GM18873 (cell line): Measurements from ENCODE around the gene NPC1L1.

Experiments used
- ATAC-seq: cut with Tn5 transposase; IDR thresholded peaks from one replicate; pipeline ENCODE4 v1.9.1; 2021; ENCODE audit warnings: mild to moderate bottlenecking, moderate library complexity, moderate number of reproducible peaks; ENCODE audit not compliant: unreplicated experiment, low FRiP score

NPC1L1 gene

GRCh38 chr7:44537442-44537841 lies 3.7 kb downstream of the NPC1L1 start:
- ATAC-seq: no peak

DNA sequence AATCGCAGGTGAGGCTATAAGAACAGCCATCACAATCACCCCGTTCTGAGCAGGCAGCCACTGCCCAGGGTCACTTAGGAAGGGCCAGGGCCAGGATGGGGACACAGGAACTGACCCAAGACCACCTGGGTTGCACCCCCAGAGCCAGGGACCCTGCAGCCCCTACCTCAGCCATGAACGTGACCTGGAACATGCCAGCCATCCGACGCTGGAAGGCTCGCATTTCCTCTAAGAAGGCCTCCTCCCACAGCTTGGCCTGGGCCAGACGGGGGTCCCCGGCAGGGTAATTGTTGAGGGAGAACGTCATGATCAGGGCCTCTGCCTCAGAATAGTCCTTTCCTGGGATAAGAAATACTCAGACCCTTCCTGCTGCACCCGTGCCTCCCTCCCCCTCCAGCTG lies 5.0 kb downstream of the NPC1L1 start:
- no peak for ATAC-seq

DNA sequence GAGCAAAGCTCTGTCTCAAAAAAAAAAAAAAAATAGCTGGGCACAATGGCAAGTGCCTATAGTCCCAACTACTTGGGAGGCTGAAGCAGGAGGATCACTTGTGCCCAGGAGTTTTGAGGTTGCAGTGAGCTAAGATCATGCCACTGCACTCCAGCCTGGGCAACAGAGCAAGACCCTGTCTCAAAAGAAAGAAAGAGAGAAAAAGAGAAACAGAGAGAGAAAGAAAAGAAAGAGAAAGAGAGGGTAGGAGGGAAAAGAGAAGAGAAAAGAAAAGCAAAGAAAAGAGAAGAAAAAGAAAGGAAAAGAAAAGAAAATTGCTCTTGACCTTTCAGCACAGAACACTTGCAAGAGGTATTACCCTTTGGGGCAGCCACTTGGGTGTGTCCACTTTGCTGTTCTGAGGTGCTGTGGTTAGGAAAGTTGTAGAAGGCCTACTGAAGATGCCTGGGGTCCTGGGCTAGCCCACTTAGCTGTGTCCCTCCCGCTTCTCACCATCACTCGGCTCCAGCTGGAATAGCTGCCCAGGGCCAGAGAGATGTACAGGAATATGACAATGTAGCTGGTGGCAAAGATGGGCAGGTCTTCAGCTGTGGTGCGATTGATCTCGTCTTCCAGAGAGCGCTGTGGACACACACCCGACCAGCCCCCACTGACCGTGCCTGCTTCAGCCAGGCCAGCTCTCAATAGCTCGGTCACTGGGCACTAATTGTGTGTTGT lies 5.6 kb downstream of the NPC1L1 start:
- ATAC-seq: no peak

- no peak for ATAC-seq
These were observed 6.6 kb downstream of the NPC1L1 start for GRCh38 chr7:44534501-44534900.

DNA sequence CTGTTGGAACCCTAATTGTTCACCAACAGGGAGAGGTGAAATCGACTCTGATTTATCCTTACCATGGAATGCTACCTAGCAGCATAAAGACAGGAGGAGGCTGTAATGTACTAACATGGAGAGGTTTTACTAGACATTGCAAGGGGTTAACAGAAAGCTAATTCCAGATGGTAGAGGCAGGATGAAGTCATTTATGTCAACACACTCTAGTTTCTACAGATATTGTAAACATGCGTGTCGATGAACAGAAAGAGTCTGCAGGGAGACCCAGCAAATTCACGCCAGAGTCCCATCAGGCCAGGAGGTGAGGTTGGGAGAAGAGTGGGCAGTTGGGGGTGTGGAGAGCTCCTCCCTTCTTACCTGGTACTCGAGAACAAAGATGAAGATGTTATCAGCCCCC lies 7.0 kb downstream of the NPC1L1 start:
- ATAC-seq: no peak

- no peak for ATAC-seq
These were observed 7.7 kb downstream of the NPC1L1 start for GRCh38 chr7:44533301-44534055.

DNA sequence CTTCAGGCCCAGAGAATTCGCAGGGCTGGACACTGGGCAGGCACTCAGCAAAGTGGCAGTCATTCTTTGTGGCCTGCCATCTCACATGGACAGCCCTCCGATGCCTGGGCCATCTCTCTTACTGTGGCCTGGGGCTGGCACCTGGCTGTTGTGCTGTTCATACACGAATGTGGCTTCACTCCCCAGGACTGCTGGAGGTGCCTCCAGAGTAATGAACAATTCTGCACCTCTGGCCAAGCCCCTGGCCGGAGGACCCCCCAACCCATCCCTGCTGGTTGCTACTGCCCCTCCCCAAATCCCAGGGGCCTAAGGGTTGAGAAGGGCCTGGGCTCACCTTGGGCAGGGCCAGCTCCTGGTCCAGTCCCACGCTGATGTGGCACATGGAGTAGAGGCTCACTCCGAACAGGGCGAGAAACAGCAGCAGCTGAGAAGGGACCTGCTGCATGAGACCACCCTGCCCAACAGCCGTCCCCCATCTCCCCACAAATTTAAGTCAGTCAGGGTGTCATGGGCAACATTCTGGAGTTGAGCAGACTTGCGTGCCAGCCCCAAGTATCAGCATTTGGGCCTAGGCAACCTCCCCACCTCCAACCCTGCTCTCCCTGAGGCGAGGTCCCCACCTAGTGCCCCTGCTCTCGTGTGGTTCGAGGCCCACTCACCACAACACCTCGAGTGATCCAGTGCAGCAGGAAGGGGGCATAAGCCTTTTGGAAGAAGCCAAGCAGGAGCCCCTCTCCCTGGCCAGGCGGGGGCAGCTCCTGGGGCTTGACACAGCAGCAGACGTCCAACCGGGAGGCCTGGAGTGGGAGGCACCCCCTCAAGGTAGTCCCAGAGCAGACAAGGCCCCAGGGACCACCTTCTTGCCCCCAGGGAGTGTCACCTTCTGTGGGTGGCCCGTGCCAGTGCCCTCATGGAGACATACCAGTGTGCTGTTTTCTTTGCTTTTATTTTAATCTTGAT lies 9.4 kb downstream of the NPC1L1 start:
- ATAC-seq: no peak

- ATAC-seq: no peak
These were observed 10.1 kb downstream of the NPC1L1 start for GRCh38 chr7:44530990-44531389.

- no peak for ATAC-seq
These were observed 16.2 kb downstream of the NPC1L1 start for GRCh38 chr7:44524811-44525388.

GRCh38 chr7:44522315-44522714 lies 18.8 kb downstream of the NPC1L1 start:
- no peak for ATAC-seq

GRCh38 chr7:44521347-44522095 lies 19.6 kb downstream of the NPC1L1 start:
- ATAC-seq: no peak

GRCh38 chr7:44520574-44520973 lies 20.6 kb downstream of the NPC1L1 start:
- ATAC-seq: no peak

DNA sequence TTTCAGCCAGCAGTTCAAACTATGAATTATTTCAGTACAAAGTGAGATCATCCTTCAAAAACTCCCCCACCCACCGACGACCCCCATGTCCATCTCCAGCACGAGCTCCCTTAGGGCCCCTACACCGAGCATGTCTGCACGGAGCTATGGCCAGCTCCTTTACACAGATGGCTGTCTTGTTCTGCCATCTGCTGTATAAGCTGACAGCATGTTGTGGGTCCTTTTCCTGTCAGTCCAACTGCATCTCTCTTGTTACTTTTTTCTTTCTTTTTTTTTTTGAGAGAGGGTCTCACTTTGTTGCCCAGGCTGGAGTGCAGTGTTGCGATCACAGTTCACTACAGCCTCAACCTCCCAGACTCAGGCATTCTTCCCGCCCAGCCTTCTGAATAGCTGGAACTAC lies 21.6 kb downstream of the NPC1L1 start:
- ATAC-seq: no peak

GRCh38 chr7:44518761-44519160 lies 22.4 kb downstream of the NPC1L1 start:
- no peak for ATAC-seq

DNA sequence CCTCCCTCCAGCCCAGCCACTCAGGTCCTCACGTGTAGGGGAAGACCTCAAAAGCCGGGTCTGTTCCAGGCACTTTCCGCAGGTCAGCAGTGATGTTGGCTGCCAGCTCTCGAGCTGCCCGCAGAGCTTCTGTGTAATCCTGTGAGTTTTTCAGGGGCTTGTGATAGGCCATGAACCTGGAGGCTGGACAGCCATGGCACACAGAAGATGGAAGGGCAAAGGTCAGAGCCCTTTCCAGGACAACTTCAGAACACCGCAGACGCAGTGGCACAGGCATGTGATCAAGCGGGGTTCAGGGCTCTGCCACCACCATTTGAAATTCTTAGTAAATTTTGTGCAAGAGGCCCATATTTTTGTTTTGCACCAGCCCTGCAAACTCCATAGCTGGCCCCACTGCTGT lies 24.0 kb downstream of the NPC1L1 start:
- ATAC-seq: no peak

DNA sequence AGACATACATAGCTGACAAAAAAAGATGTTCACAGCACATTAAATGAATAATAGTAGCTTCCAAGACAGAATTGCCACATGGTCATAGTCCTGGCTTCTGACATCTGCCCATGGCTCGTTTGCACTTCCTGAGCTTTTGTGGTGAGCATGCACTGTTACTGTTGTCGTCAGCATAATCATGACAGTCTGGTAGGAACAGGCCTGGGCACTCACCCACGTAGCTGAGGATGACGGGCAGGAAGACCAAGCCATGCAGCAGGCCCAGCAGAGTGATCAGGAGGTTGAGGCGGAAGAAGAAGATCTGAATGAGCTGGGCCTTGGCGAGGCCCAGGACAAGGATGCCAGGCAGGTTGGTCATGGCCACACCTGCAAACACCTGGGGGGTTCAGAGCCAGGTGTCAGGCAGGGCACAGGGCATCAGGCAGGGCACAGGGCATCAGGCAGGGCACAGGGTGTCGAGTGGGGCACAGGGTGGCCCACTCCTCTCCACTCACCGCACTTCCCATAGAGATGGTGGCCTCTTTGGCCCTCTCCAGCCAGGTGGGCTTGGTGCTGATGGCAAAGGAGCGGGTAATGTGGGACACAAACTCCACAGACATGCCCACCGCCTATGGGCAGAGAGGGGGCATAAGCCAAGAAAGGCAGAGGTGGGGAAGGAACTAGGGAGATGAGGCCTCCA lies 25.4 kb downstream of the NPC1L1 start:
- ATAC-seq: no peak

GRCh38 chr7:44512736-44513135 lies 28.4 kb downstream of the NPC1L1 start:
- ATAC-seq: no peak

DNA sequence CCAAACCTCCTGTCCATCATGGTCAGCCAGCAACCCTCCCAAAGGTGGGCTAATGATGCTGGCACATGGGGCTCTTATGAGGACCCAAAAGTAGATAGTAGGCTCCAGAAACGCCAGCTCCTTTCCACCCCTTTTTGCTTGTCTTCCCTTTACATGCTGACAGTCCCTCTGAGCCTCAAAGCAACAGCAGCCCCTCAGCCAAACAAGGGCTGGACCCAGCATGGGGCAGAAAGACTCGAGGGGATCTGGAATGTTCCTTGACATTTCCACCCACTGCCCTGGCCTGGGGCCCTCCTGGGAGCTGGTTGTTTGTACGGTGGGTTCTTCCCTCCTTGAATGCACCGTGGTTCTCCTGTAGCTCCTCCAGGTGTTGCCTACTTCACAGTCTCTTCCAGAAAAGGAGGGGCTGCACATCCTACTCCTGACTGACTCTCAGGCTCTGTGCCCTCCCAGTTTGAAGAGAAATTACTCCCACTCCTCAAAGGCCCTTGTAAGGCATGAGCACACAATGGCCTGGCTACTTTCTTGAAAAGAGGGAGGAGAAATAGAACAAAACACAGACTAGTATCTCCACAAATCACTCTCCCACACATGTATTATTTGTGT lies 29.2 kb downstream of the NPC1L1 start:
- ATAC-seq: no peak

DNA sequence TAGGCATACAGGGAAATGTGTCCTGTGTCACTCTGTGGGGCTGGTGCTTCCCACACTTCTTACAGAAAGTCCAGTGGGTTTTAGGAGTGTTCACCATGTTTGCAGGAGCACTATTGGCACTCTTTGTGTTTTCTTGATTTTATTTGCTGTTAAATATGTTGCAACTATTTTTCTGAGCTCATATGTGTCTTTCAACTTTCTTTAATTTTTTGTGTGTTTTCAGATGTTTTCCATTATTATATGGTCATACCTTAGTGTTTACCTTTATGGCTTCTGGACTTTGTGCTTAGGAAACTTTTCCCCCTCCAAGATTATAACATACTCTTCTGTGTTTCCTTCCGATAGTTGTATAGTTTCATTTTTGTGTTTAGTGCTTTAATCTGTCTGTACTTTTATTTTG lies 29.9 kb downstream of the NPC1L1 start:
- ATAC-seq: no peak
